Stimulated activated CD8-positive, alpha-beta memory T cell treated with anti-CD3 and anti-CD28 coated beads, Interleukin-15, amount 100 ng/mL, for 4 hours (primary cell): ENCODE measurements around the gene ERCC3.
"Not testable (repeated sequence)": the region's sequence is repeated elsewhere in the genome, so short reads cannot be mapped to it uniquely, and the experiment has no call there.

ENCODE experiments used
- DNase-seq, 2 donors: peaks; one replicate each; pipeline ENCODE4 v3.0.0-alpha.2; 2020; ENCODE audit warnings: low read depth in 2 of 2

The ERCC3 gene

DNA sequence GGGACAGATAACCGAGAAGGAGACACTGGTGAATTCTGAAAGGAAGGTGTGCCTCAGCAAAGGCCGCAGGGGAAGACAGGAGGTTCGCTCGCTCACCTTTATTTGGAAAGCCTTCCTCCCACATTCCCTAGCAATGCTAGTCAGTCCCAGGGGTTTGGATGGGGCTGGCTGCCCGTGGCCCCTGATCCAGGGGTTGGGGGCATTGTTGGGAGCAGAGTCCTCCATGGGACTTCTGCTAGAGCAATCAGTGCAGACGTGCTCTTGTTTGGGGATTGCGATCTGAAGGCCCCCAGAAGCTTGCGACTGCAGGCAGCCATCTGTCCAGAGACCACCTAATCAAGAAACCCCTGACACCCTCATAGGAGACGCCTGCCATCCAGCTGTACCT, 67.8 kb downstream of the ERCC3 start:
- DNase-seq = no peak

DNA sequence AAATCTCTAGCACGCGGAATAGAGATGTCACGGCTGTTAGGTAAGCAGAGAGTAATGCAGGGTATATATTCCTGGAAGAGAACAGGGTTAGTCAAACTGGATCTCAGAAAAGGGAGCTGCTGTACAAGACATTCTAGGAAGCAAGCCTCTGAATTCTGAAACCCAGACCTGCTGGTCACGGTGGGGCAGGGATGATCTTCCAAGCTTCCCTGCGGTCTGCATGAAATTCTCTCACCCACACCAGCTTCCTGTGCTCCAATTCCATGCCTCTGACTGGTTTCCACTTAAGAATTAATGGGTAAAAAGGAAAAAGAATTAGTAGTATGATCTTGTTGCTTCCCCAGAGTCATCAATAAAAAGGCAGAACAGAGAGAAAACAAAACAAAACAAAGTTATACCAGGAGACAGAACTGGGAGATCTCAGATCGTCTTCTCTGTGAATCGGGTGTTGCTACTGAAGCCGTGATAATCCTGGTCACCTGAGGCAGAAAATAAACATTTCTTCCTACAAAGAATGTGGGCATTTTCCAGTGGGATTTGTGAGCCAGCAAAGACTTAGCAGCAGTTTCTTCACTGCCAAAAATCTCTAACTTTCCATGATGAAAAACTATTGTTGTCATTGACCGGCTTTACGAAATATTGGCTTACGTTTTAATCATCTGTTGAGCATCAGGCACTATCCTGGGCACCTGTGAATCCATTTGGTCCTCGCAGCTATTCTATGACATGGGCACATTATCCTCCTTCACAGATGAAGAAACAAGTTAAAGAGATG, 68.6 kb downstream of the ERCC3 start:
- no peak for DNase-seq

DNA sequence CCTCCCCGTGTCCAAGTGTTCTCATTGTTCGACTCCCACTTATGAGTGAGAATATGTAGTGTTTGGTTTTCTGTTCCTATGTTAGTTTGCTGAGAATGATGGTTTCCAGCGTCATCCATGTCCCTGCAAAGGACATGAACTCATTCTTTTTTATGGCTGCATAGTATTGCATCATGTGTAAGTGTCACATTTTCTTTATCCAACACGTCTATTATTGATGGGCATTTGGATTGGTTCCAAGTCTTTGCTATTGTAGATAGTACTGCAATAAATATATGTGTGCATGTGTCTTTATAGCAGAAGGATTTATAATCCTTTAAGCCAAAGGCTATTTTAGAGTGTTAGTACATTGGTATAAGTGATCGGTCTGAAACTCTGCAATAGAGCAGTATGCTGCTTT, 69.8 kb downstream of the ERCC3 start:
- DNase-seq = not testable (repeated sequence)

DNA sequence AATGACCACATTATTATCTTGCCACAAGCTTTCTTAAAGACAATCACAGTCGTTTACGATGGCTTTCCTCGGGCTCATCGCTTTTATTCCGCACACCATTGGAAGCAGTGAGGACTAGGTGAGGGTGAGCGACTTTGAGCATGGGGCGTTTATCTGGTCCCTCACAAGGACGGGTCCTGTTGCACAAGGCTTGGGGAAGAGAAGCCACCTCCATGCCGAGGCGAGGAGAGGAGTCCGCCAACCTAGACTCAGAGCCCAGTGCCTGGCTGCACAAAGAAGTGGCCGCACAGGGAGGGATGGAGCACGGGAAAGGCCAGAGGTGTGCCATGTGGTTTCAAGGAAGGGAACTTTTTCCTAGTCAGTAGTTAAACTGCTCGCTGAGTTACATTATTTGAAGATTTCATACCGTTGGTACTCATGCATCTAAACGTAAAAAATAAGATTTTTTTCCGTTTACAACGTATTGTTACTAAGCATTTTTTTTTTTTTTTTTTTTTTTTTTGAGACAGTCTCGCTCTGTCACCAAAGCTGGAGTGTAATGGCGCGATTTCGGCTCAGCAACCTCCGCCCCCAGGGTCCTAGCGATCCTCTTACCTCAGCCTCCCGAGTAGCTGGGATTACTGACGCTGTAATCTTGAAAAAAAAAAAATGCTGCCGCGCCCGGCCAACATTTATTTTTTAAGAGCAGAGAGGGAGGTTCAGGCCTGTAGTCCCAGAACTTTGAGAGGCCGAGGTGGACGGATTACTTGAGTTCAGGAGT, 73.0 kb downstream of the ERCC3 start:
- no peak for DNase-seq

DNA sequence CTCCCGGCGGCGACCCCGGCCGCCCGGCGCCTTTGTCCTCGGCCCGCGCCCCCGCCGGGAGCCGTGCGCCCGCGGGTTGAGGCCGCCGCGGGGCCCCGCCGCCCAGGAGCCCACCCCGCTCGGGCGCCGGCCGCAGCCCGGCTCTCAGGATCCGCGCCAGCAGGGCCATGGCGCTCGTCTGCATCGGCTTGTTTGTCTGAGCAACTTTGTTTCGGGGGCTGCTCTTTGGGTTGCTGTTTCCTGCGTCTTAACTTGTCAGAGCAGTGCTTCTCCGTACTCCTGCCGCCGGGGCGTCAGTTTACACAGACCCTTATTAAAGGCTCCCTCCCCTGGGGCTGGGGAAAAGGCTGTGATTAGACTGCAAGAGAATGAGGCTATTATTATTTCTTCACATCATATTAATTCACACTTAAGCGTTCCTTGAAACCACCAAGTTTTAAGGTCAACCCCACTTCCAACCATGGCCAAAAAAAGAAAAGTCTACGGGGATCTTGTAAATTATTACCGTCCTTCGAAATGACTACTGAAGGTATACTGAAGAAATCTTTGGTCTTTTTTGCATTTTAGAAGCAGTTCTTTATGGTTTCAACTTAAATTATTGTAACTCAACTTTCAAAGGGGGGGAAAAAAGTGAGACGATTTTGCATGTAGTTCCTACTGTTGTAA, 73.7 kb downstream of the ERCC3 start, which contains the start of gene CYP27C1:
TSS of gene CYP27C1 (minus strand) at position 198 of the 666 bp plus-strand sequence. CDS start at position 169, 29 bp downstream.
- DNase-seq = no peak

- DNase-seq = no peak
These were observed 74.5 kb downstream of the ERCC3 start for GRCh38 chr2:127219171-127220070.

GRCh38 chr2:127218812-127219170, 75.2 kb downstream of the ERCC3 start:
- DNase-seq = no peak

DNA sequence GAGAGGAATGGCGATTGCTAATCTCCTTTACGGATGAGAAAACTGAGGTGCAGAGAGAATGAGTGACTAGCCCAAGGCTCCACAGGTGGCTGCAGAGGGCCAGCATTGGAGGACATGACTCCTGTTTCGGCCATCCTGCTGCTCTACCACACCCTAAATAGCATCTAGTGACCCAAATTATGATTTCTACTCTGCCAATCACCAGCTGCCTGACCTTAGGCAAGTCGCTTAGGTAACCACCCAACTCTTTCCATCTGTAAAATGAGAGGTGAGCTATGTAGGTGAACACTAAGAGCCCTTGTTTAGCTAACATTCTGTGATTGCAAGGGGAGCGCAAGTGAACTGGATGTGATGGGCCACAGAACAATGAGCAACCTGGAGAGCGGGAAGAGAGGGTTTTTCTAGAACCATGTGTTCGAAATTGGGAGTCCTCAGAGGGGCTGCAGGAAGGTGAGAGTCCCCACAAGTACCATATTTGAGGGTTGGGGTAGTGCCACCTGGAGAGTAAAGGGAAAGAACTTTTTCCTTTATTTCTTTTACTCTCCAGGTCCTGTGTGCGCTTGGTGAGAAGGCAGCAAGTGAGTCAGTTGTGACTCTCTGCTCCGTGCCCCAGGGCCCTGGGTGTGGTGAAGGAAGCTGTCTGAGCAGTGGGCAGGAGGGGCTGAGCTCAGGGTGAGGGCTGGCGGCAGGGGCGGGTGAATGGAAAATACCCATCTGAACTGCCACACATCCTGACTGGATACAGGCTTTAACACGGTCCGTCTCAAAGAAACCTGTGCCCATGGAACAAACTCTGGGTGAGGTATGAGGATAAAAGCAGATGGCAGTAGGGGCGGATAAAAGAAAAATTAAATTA, 76.2 kb downstream of the ERCC3 start:
- no peak for DNase-seq

DNA sequence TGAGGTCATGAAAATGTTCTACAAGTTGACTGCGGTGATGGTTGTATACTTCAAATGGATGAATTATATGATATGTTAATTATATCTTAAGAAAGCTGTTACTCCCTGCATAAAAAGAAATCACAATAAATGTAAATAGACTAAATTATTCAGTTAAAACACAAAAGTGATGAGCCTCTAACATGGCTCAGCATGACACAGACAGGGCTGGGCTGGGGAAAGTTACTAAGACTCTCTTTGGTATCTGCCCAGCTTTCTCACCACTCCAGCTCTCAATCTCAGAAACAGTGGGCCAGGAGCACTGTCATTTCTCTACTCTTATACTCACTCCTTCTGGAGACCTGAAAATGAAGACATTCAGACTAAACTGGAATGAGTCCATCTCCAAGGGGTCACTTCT, 77.4 kb downstream of the ERCC3 start:
- no peak for DNase-seq

DNA sequence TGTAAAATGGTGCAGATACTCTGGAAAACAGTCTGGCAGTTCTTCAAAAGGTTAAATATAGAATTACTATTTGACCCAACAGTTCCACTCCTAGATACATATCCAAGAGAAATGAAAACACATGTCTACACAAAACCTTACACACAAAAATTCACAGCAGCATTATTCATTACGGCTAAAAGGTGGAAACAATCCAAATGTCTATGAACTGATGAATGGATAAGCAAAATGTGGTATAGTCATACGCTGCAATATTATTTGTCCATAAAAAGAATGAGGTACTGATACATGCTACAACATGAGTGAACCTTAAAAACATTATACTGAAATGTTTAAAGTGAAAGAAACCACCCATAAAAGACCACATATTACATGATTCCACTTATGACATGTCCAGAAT, 77.8 kb downstream of the ERCC3 start:
- no peak for DNase-seq

DNA sequence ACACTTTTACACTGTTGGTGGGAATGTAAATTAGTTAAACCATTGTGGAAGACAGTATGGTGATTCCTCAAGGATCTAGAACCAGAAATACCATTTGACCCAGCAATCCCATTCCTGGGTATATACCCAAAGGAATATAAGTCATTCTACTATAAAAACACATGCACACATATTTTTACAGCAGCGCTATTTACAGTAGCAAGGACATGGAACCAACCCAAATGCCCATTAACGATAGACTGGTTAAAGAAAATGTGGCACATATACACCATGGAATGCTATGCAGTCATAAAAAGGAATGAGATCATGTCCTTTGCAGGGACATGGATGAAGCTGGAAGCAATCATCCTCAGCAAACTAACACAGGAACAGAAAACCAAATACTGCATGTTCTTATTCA, 79.7 kb downstream of the ERCC3 start:
- DNase-seq = not testable (repeated sequence)

DNA sequence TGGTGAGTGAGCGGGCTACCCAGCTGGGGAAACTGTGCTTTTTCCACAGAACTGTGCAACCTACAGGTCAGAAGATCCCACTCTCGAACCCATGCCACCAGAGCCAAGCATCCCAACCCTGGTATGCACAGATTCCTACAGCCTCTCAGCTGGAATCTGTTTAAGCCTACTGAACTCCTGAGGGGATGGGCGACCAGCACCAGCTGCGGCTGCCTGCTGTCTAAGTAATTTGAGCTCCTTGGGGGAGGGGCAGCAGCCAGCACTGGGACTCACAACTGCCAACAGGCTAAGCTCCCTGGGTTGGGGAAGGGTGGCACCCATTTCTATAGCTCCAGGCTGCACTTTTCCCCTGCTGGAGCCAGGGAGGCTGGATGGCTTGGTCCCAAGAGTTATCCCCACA, 85.6 kb downstream of the ERCC3 start:
- no peak for DNase-seq
